Daoy (cell line): ENCODE measurements around the gene ACSS2. TPM values are rescaled to one million over a fixed set of nuclear protein-coding genes. Genes with fewer than 3 reads are reported as not detected.

Source experiments
- total RNA-seq: library from RNA; depleted of rRNA; stranded (reverse); fragments of >200 nt; shearing (Covaris generic); gene quantifications from 2 replicates; pipeline ENCODE4 v1.2.3, GENCODE V29; 2014; rRNA removed

The ACSS2 gene
- total RNA-seq, 1 experiment from 2014 or later = 11.7 TPM

Other genes starting within 250 kb of the ACSS2 start
- 9.7 and 11.7 TPM in 2 replicates for gene PIGU, start 199.5 kb upstream of the ACSS2 start, total RNA-seq
- gene TP53INP2, start 172.3 kb upstream of the ACSS2 start, total RNA-seq = 0.68 and 0.80 TPM in 2 replicates
- gene NCOA6, start 51.0 kb upstream of the ACSS2 start, total RNA-seq = 2.2 and 7.8 TPM in 2 replicates
- gene GGT7, start 3.8 kb upstream of the ACSS2 start, total RNA-seq = 1.5 and 2.1 TPM in 2 replicates
- 79.0 and 90.2 TPM in 2 replicates for gene GSS, start 79.2 kb downstream of the ACSS2 start, total RNA-seq
- gene MYH7B, start 79.3 kb downstream of the ACSS2 start, total RNA-seq = not detected in 2 replicates
- gene TRPC4AP, start 216.2 kb downstream of the ACSS2 start, total RNA-seq = 20.2 and 25.7 TPM in 2 replicates